Neuronal stem cell (in vitro differentiated cells): ENCODE measurements around the gene RPRD1A. TPM values are rescaled to one million over a fixed set of nuclear protein-coding genes. Genes with fewer than 3 reads are reported as not detected.
"Not testable (repeated sequence)": the region's sequence is repeated elsewhere in the genome, so short reads cannot be mapped to it uniquely, and the experiment has no call there.

ENCODE experiments used
- DNase-seq: peaks from one replicate; pipeline ENCODE4 v3.0.0-alpha.2; 2013; ENCODE audit warnings: low spot score
- H2AFZ ChIP-seq: one replicate; pipeline ENCODE4 v1.6.1; 2013; ENCODE audit warnings: mild to moderate bottlenecking, low read length, inconsistent platforms
- H2AK5ac ChIP-seq: 2 replicates; pipeline ENCODE4 v1.6.1; 2013; ENCODE audit warnings: low read depth, mild to moderate bottlenecking, inconsistent platforms, low read length, moderate library complexity, mixed read lengths
- H2BK120ac ChIP-seq: 2 replicates; pipeline ENCODE4 v1.6.1; 2013; ENCODE audit warnings: low read depth, mild to moderate bottlenecking, inconsistent platforms, low read length, moderate library complexity, mixed read lengths
- H2BK12ac ChIP-seq: one replicate; pipeline ENCODE4 v1.6.1; 2013; ENCODE audit warnings: low read length, inconsistent platforms
- H2BK15ac ChIP-seq: 2 replicates; pipeline ENCODE4 v1.6.1; 2013; ENCODE audit warnings: mild to moderate bottlenecking, low read length, inconsistent platforms, mixed read lengths
- H2BK5ac ChIP-seq: one replicate; pipeline ENCODE4 v1.6.1; 2013; ENCODE audit warnings: inconsistent platforms, mild to moderate bottlenecking, low read length, moderate library complexity
- H3K14ac ChIP-seq: one replicate; pipeline ENCODE4 v1.6.1; 2013; ENCODE audit warnings: low read length, inconsistent platforms
- H3K18ac ChIP-seq: 2 replicates; pipeline ENCODE4 v1.6.1; 2013; ENCODE audit warnings: low read length, inconsistent platforms
- H3K23ac ChIP-seq: 2 replicates; pipeline ENCODE4 v1.6.1; 2013; ENCODE audit warnings: low read depth, mild to moderate bottlenecking, mixed read lengths, low read length, inconsistent platforms; ENCODE audit not compliant: poor library complexity
- H3K27ac ChIP-seq: replicated peaks from 3 replicates; pipeline ENCODE4 v1.5.1; 2013; ENCODE audit warnings: low read length, inconsistent platforms
- H3K27me3 ChIP-seq, 3 experiments: 2 replicates each; pipeline ENCODE4 v1.6.1; 2013; ENCODE audit warnings: low read length in 3 of 3, mild to moderate bottlenecking in 2 of 3, inconsistent platforms in 1 of 3, low read depth in 1 of 3, mixed read lengths in 1 of 3, moderate library complexity in 1 of 3; ENCODE audit not compliant: control insufficient read depth in 3 of 3, insufficient read depth in 3 of 3
- H3K36me3 ChIP-seq, 2 donors: replicated peaks in 1 of 2; 2 replicates each; pipeline ENCODE4 v1.6.1; 2013; ENCODE audit warnings: low read length in 2 of 2; ENCODE audit not compliant: control insufficient read depth in 2 of 2, insufficient read depth in 2 of 2
- H3K4ac ChIP-seq: 2 replicates; pipeline ENCODE4 v1.6.1; 2013; ENCODE audit warnings: inconsistent platforms, mild to moderate bottlenecking, low read length, moderate library complexity
- H3K4me1 ChIP-seq, 2 donors: 1 replicate in 1 of 2; 2 replicates in 1 of 2; pipeline ENCODE4 v1.6.1; 2013; ENCODE audit warnings: low read length in 2 of 2, low read depth in 1 of 2; ENCODE audit not compliant: control insufficient read depth in 2 of 2, insufficient read depth in 1 of 2
- H3K4me2 ChIP-seq: one replicate; pipeline ENCODE4 v1.6.1; 2013; ENCODE audit warnings: mild to moderate bottlenecking, low read length, inconsistent platforms; ENCODE audit not compliant: insufficient read depth, poor library complexity, severe bottlenecking
- H3K4me3 ChIP-seq, 2 donors: 2 replicates each; pipeline ENCODE4 v1.5.1; 2013; ENCODE audit warnings: low read length in 2 of 2, mild to moderate bottlenecking in 2 of 2, inconsistent platforms in 1 of 2, moderate library complexity in 1 of 2
- H3K79me1 ChIP-seq: one replicate; pipeline ENCODE4 v1.6.1; 2013; ENCODE audit warnings: low read depth, mild to moderate bottlenecking, inconsistent platforms, low read length, moderate library complexity
- H3K9ac ChIP-seq: one replicate; pipeline ENCODE4 v1.6.1; 2013; ENCODE audit warnings: mild to moderate bottlenecking, low read depth, low read length, inconsistent platforms; ENCODE audit not compliant: poor library complexity
- H3K9me3 ChIP-seq, 2 donors: replicated peaks in 1 of 2; 2 replicates each; pipeline versions ENCODE3 to v1.6.1; 2013; ENCODE audit warnings: low read length in 2 of 2, mild to moderate bottlenecking in 2 of 2, inconsistent platforms in 1 of 2, low read depth in 1 of 2, mixed read lengths in 1 of 2, moderate library complexity in 1 of 2; ENCODE audit not compliant: control insufficient read depth in 2 of 2, insufficient read depth in 1 of 2
- H4K8ac ChIP-seq: one replicate; pipeline ENCODE4 v1.6.1; 2013; ENCODE audit warnings: low read depth, mild to moderate bottlenecking, inconsistent platforms, low read length, moderate library complexity
- H4K91ac ChIP-seq: one replicate; pipeline ENCODE4 v1.6.1; 2013; ENCODE audit warnings: low read length, low read depth, mild to moderate bottlenecking, inconsistent platforms; ENCODE audit not compliant: poor library complexity
- WGBS, 2 donors: extraction: QIAGEN DNeasy Blood & Tissue Kit; methylation state at CpG; one replicate each; pipeline ENCODE4 v1.1.7; 2013; ENCODE audit warnings: missing lambda C conversion rate in 2 of 2, mixed read lengths in 1 of 2; ENCODE audit not compliant: insufficient read length in 2 of 2, insufficient replicate concordance in 1 of 2; ENCODE audit errors: extremely low coverage in 2 of 2; 5-methylcytosine and 5-hydroxymethylcytosine counted together
- polyA plus RNA-seq, 2 experiments: library from polyadenylated mRNA; stranded (reverse); fragments of 200-250 nt; gene quantifications; one replicate each; pipeline ENCODE4 v1.2.3, GENCODE V29; 2013

The RPRD1A gene
- polyA plus RNA-seq (2013, experiment 1 of 2): 84.1 TPM
- polyA plus RNA-seq (2013, experiment 2 of 2): 83.5 TPM

DNA sequence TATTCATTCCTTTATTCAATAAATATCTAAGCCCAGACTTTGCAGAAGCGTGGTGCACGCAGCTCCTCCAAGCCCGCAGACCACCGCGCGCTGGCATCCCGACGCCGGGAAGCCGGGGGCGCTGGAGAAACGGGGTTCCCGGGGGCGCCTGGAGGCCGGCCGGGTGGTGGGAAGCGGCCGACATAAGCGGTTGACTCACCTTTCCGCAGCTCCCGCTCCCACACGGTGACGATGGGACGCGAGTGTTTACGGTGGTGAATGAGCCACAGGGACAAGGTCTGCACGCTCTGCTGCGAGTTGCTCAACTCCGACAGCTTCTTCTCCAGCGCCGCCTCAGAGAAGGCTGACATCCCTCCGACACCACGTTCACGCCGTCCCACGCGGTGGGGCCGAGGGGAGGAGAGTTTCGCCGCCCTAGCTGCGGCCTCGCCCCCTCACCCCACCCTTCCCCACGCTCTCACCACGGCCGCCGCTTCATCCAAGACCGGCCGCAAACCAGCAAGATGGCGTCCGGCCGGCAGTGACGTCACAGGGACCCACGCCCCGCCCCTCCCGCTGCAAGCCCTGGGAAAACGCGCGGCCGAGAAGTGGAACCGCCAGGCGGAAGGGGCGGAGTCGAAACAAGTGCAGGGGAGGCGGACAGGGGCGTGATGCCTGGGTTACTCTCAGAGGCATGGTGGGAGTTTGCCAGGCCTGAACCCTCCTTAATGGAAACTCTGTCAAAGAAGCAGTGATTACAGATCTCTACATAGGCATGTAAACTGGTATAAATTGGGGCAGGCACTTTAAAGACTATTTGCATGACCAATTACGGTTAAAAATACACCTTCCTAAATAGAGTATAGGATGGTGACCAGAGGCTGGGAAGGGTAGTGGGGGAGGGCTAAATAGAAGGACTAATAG is at the start of gene RPRD1A:
TSS of gene RPRD1A (minus strand) at position 505 of the 903 bp plus-strand sequence. CDS start at position 350, 155 bp downstream.
- H3K14ac ChIP-seq: peak within 1 kb of the TSS; percentile 96
- H3K79me1 ChIP-seq: peaks cover 1% of the 10 kb centered on the region
- H3K4me3 ChIP-seq: peak within 1 kb of the TSS; percentile 96 to 100
- peak within 1 kb of the TSS; percentile 99 for H3K18ac ChIP-seq
- peak within 1 kb of the TSS; percentile 92 for H2BK120ac ChIP-seq
- peak within 1 kb of the TSS; percentile 32 for H3K4me2 ChIP-seq
- peaks cover 0 to 1% of the 10 kb centered on the region in 2 donors for H3K4me1 ChIP-seq
- H3K36me3 ChIP-seq: peaks cover 3 to 11% of the 10 kb centered on the region in 2 donors
- no peak within 1 kb of the TSS for H4K91ac ChIP-seq
- DNase-seq: peak; percentile 90
- H2BK15ac ChIP-seq: no peak within 1 kb of the TSS
- H2AK5ac ChIP-seq: peak within 1 kb of the TSS; percentile 95
- H3K9ac ChIP-seq: peak within 1 kb of the TSS; percentile 99
- H4K8ac ChIP-seq: no peak within 1 kb of the TSS
- peak within 1 kb of the TSS; percentile 98 for H3K23ac ChIP-seq
- H3K27me3 ChIP-seq: no peaks in the 10 kb centered on the region
- no CpG with 5 or more reads among the region's 66 CpGs for WGBS, 2 donors
- peak within 1 kb of the TSS; percentile 77 for H3K27ac ChIP-seq
- no peak within 1 kb of the TSS for H3K4ac ChIP-seq
- peak within 1 kb of the TSS; percentile 91 for H2AFZ ChIP-seq
- H3K9me3 ChIP-seq: no peaks in the 10 kb centered on the region
- peak within 1 kb of the TSS; percentile 83 for H2BK5ac ChIP-seq
- no peak within 1 kb of the TSS for H2BK12ac ChIP-seq

- not testable (repeated sequence) for H2BK15ac ChIP-seq, H3K79me1 ChIP-seq, H3K14ac ChIP-seq, H4K91ac ChIP-seq, H2AK5ac ChIP-seq, H2AFZ ChIP-seq, H2BK120ac ChIP-seq, H3K23ac ChIP-seq, H3K4ac ChIP-seq, H2BK5ac ChIP-seq, H3K4me3 ChIP-seq, H3K18ac ChIP-seq, H3K4me2 ChIP-seq, H3K4me1 ChIP-seq, H2BK12ac ChIP-seq, H3K27me3 ChIP-seq, H3K27ac ChIP-seq, H3K9me3 ChIP-seq, DNase-seq, H3K9ac ChIP-seq, H4K8ac ChIP-seq
- WGBS, 2 donors: no CpG with 5 or more reads among the region's 11 CpGs
- peaks cover 30 to 96% of the 10 kb centered on the region in 2 donors for H3K36me3 ChIP-seq
These were observed 49.4 kb upstream of the RPRD1A start for GRCh38 chr18:36116771-36117170.

DNA sequence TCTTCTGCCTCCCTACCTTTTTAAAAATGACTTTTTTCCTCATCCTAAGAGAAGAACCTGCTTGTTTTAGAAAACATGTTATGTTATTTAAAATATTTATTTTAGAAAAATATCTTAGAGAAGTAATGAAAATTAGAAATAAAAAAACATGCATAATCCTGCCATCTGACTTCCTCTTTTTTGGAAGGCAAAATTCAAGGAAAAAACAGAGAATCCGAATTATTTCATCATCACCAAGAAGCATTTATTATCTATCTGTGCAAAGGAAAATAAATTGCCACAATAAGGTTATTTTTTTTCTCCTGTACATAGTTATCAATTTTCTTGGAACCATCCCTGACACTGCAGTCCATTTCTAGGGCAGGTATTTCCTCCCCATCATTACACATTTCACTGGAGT is 47.4 kb upstream of the RPRD1A start:
- Histone ChIP-seq H3K27ac (no peak overlapping the region), H3K18ac (no peak overlapping the region), H3K9me3 (peaks cover 0 to 1% of the 10 kb centered on the region in 2 donors), H3K4me3 (no peak overlapping the region), H2BK5ac (no peak overlapping the region), H4K8ac (no peak overlapping the region), H3K36me3 (peaks cover 32 to 96% of the 10 kb centered on the region in 2 donors), H2AFZ (no peak overlapping the region), H4K91ac (no peak overlapping the region), H2AK5ac (no peak overlapping the region), H3K79me1 (no peaks in the 10 kb centered on the region), H3K4me2 (no peak overlapping the region), H3K4me1 (no peaks in the 10 kb centered on the region), H3K27me3 (no peaks in the 10 kb centered on the region), H3K9ac (no peak overlapping the region), H2BK15ac (no peak overlapping the region), H3K4ac (no peak overlapping the region), H2BK120ac (no peak overlapping the region), H2BK12ac (no peak overlapping the region), H3K23ac (no peak overlapping the region), H3K14ac (no peak overlapping the region)
- DNase-seq: no peak
- no CpG with 5 or more reads among the region's 1 CpG for WGBS, 2 donors

- H3K4me2 ChIP-seq: no peak overlapping the region
- H2BK12ac ChIP-seq: no peak overlapping the region
- peaks cover 30 to 96% of the 10 kb centered on the region in 2 donors for H3K36me3 ChIP-seq
- no peak overlapping the region for H4K8ac ChIP-seq
- no peak overlapping the region for H2BK15ac ChIP-seq
- WGBS, 2 donors: 100% methylated on average over 1 of the region's 4 CpGs; no CpG with 5 or more reads in 1 of the 2 donors
- H3K9me3 ChIP-seq: peaks cover 0 to 1% of the 10 kb centered on the region in 2 donors
- H3K23ac ChIP-seq: no peak overlapping the region
- H3K27me3 ChIP-seq: no peaks in the 10 kb centered on the region
- H3K4me1 ChIP-seq: no peaks in the 10 kb centered on the region
- H3K4ac ChIP-seq: no peak overlapping the region
- no peak overlapping the region for H3K14ac ChIP-seq
- no peak overlapping the region for H3K9ac ChIP-seq
- no peak overlapping the region for H4K91ac ChIP-seq
- H3K18ac ChIP-seq: no peak overlapping the region
- no peak overlapping the region for H2BK120ac ChIP-seq
- H3K79me1 ChIP-seq: no peaks in the 10 kb centered on the region
- DNase-seq: no peak
- H2BK5ac ChIP-seq: no peak overlapping the region
- H3K4me3 ChIP-seq: no peak overlapping the region
- no peak overlapping the region for H2AK5ac ChIP-seq
- no peak overlapping the region for H3K27ac ChIP-seq
- H2AFZ ChIP-seq: no peak overlapping the region
These were observed 46.9 kb upstream of the RPRD1A start for GRCh38 chr18:36114251-36114650.
